A549 (cell line): ENCODE results near the gene RUNDC3A. TPM values are rescaled to one million over a fixed set of nuclear protein-coding genes. Genes with fewer than 3 reads are reported as not detected.
"Not testable (repeated sequence)": the region's sequence is repeated elsewhere in the genome, so short reads cannot be mapped to it uniquely, and the experiment has no call there.

Source experiments
- ATAC-seq, 2 experiments: fragments of 200-7000 bp in 1 of 2; fragments of >200 bp in 1 of 2; cut with Nextera tagmentation in 1 of 2; cut with Tn5 transposase in 1 of 2; 3 replicates each; pipeline versions ENCODE4 v1.8.0 to v1.9.1; 2018 to 2020; ENCODE audit warnings: mild to moderate bottlenecking in 1 of 2, moderate library complexity in 1 of 2
- CTCF ChIA-PET: fragments of 300-600 bp; sonication (Branson Sonifier 250); formaldehyde crosslinking; extraction: SDS; loops from one replicate; lab custom pipeline; 2021; ENCODE audit warnings: antibody characterized with exemption, inconsistent platforms; lab: Yijun Ruan, JAX
- POLR2A ChIA-PET: fragments of 350-600 bp; formaldehyde crosslinking; extraction: SDS; loops from one replicate; lab custom pipeline; 2021; ENCODE audit warnings: antibody characterized with exemption, inconsistent platforms; lab: Yijun Ruan, JAX
- DNase-seq, 2 experiments: peaks; one replicate each; pipeline versions ENCODE4 v3.0.0 to v3.0.0-alpha.2; 2011 to 2016; ENCODE audit warnings: low read depth in 1 of 2, low spot score in 1 of 2
- FAIRE-seq: peaks from 2 replicates; lab custom pipeline; 2011; peaks lifted over from hg19 to GRCh38; lab: Jason Lieb, UNC
- H3K27ac ChIP-seq, 2 experiments: fragments of >200 bp; sonication (Bioruptor Twin); formaldehyde crosslinking; 3 replicates each; pipeline ENCODE4 v1.5.1; 2016 to 2017
- H3K4me1 ChIP-seq: fragments of >200 bp; sonication (Bioruptor Twin); formaldehyde crosslinking; 3 replicates; pipeline ENCODE4 v1.6.1; 2016
- H3K4me2 ChIP-seq: fragments of >200 bp; sonication (Bioruptor Twin); formaldehyde crosslinking; 3 replicates; pipeline ENCODE4 v1.6.1; 2016
- H3K4me3 ChIP-seq: fragments of >200 bp; sonication (Bioruptor Twin); formaldehyde crosslinking; 3 replicates; pipeline ENCODE4 v1.5.1; 2016
- H3K9me3 ChIP-seq: fragments of >200 bp; sonication (Bioruptor Twin); formaldehyde crosslinking; 3 replicates; pipeline ENCODE4 v1.6.1; 2016
- ATOH8 ChIP-seq: fragments of 250-450 bp; sonication (Bioruptor Pico); IDR thresholded peaks from 2 replicates; pipeline ENCODE4 v1.5.0; 2020; ENCODE audit warnings: low read depth, mild to moderate bottlenecking, moderate library complexity
- CEBPB ChIP-seq, 2 experiments: fragments of >200 bp in 1 of 2; sonication (Bioruptor Twin) in 1 of 2; formaldehyde crosslinking in 1 of 2; IDR thresholded peaks; 2 replicates each; pipeline ENCODE4 v1.6.1; 2012 to 2016
- E2F6 ChIP-seq: IDR thresholded peaks from 2 replicates; pipeline ENCODE4 v1.6.1; 2012; ENCODE audit warnings: low read depth, borderline replicate concordance
- EHF ChIP-seq: fragments of 250-450 bp; sonication (Bioruptor Pico); IDR thresholded peaks from 2 replicates; pipeline ENCODE4 v1.5.0; 2020; ENCODE audit warnings: mild to moderate bottlenecking
- FOXS1 ChIP-seq: fragments of 250-450 bp; sonication (Bioruptor Pico); IDR thresholded peaks from 2 replicates; pipeline ENCODE4 v1.5.0; 2020; ENCODE audit warnings: mild to moderate bottlenecking, moderate library complexity
- HDAC2 ChIP-seq: fragments of 200-600 bp; sonication (generic); IDR thresholded peaks from 2 replicates; pipeline ENCODE4 v1.6.1; 2016
- HEYL ChIP-seq: fragments of 250-450 bp; sonication (Bioruptor Pico); IDR thresholded peaks from 2 replicates; pipeline ENCODE4 v1.8.0; 2021; ENCODE audit warnings: mild to moderate bottlenecking, moderate library complexity
- HOXB5 ChIP-seq: fragments of 250-450 bp; sonication (Bioruptor Pico); IDR thresholded peaks from 2 replicates; pipeline ENCODE4 v1.5.0; 2020; ENCODE audit warnings: mild to moderate bottlenecking, moderate library complexity
- JUNB ChIP-seq: fragments of >200 bp; sonication (Bioruptor Twin); formaldehyde crosslinking; IDR thresholded peaks from 2 replicates; pipeline ENCODE4 v1.6.1; 2016
- KDM1A ChIP-seq: fragments of 200-600 bp; sonication (generic); IDR thresholded peaks from 2 replicates; pipeline ENCODE4 v1.6.1; 2016; ENCODE audit warnings: low read depth, mild to moderate bottlenecking
- MAX ChIP-seq: IDR thresholded peaks from 2 replicates; pipeline ENCODE4 v1.6.1; 2012
- MAZ ChIP-seq: fragments of 150-350 bp; IDR thresholded peaks from 2 replicates; pipeline ENCODE4 v1.6.1; 2014; ENCODE audit warnings: antibody characterized with exemption, low read depth, low read length, borderline replicate concordance
- NFE2L2 ChIP-seq: fragments of 150-350 bp; conservative IDR thresholded peaks from 2 replicates; pipeline ENCODE4 v1.6.1; 2014; ENCODE audit warnings: low read length
- NPAS2 ChIP-seq: fragments of 250-450 bp; sonication (Bioruptor Pico); IDR thresholded peaks from 2 replicates; pipeline ENCODE4 v1.8.0; 2022; ENCODE audit warnings: mild to moderate bottlenecking, moderate library complexity, borderline replicate concordance
- NR3C1 ChIP-seq: fragments of >200 bp; sonication (Bioruptor Twin); formaldehyde crosslinking; IDR thresholded peaks from 3 replicates; pipeline ENCODE4 v1.6.1; 2017
- RAD21 ChIP-seq, 2 experiments: fragments of >200 bp in 1 of 2; sonication (Bioruptor Twin) in 1 of 2; formaldehyde crosslinking in 1 of 2; IDR thresholded peaks in 1 of 2; conservative IDR thresholded peaks in 1 of 2; 2 replicates in 1 of 2; 3 replicates in 1 of 2; pipeline ENCODE4 v1.6.1; 2012 to 2018; ENCODE audit warnings: inconsistent platforms in 1 of 2
- SMC3 ChIP-seq: fragments of >200 bp; sonication (Bioruptor Twin); formaldehyde crosslinking; IDR thresholded peaks from 3 replicates; pipeline ENCODE4 v1.6.1; 2018; ENCODE audit warnings: inconsistent platforms
- TFCP2L1 ChIP-seq: fragments of 250-450 bp; sonication (Bioruptor Pico); IDR thresholded peaks from 2 replicates; pipeline ENCODE4 v1.5.0; 2021; ENCODE audit warnings: mild to moderate bottlenecking
- ZC3H11A ChIP-seq: fragments of 450-650 bp; IDR thresholded peaks from 2 replicates; pipeline ENCODE4 v1.6.1; 2014; ENCODE audit warnings: antibody characterized with exemption, mild to moderate bottlenecking
- WGBS: methylation state at CpG from one replicate; pipeline ENCODE4 v1.1.6; 2017; ENCODE audit errors: missing lambda C conversion rate; 5-methylcytosine and 5-hydroxymethylcytosine counted together
- polyA plus RNA-seq, 4 experiments: library from polyadenylated mRNA; depleted of rRNA in 3 of 4; stranded (reverse); fragments of >200 nt; fragmentation: RNase III in 1 of 4; extraction: RNeasy Plus Mini Kit Qiagen cat#74134 plus additional on column Dnase treatment in 1 of 4; gene quantifications; 2 replicates in 3 of 4; 3 replicates in 1 of 4; pipeline ENCODE4 v1.2.3, GENCODE V29; 2011 to 2017

Gene RUNDC3A
- polyA plus RNA-seq, 2 of the 4 experiments (the other 2 are of a cell fraction), result 0.45 to 0.48 TPM

- TF ChIP-seq ATOH8 (CRISPR knock-in tag) (no peak), MAX (peak; percentile 99), HDAC2 (0 out of 2 replicates have a peak, but pooled peaks have one; percentile 49), CEBPB (IDR thresholded peaks at IDR 0.05) (no peak), HEYL (CRISPR knock-in tag) (no peak), JUNB (no peak), NPAS2 (peak; percentile 82), E2F6 (peak; percentile 88), SMC3 (peak; percentile 32; the same call in 1 of the 3 replicates), FOXS1 (CRISPR knock-in tag) (no peak), HOXB5 (CRISPR knock-in tag) (no peak), NFE2L2 (no peak), RAD21 (conservative IDR thresholded peaks at IDR 0.05 in 1 of 2, IDR thresholded peaks at IDR 0.05 in 1 of 2) (peak in 1 of 2 experiments; percentile 22; a peak in 1 of 5 replicates)
Observed at GRCh38 chr17:44326861-44327444, 18.6 kb downstream of the RUNDC3A start (continued).

GRCh38 chr17:44327715-44328449 lies 19.5 kb downstream of the RUNDC3A start:
- Histone ChIP-seq H3K4me1 (peaks cover 21% of the 10 kb centered on the region), H3K4me3 (no peak overlapping the region), H3K4me2 (no peak overlapping the region), H3K9me3 (no peaks in the 10 kb centered on the region), H3K27ac (no peak overlapping the region)
- ChIA-PET POLR2A (interaction anchor here (1.0 to 1.3 kb wide), 2 partner anchors 24 to 127 kb away, joined by 3 read pairs; no protein-coding TSS in a partner anchor), CTCF (interaction anchor here (0.9 to 14.1 kb wide), 11 partner anchors 10 to 125 kb away, joined by 3 to 327 read pairs (median 5); partner anchors contain the start of gene GRN)
- FAIRE-seq (no peak), ATAC-seq (no peak), DNase-seq (no peak)
- WGBS, result 82% methylated on average over 7 of the region's 7 CpGs
- TF ChIP-seq TFCP2L1 (CRISPR knock-in tag), result no peak
- TF ChIP-seq KDM1A, result peak; percentile 63; the same call in 1 of the 2 replicates
- no peak for TF ChIP-seq EHF (CRISPR knock-in tag)
- TF ChIP-seq NR3C1, result no peak
- no peak for TF ChIP-seq CEBPB (IDR thresholded peaks at IDR 0.05)
- no peak for TF ChIP-seq MAZ

- H3K4me2 ChIP-seq, H3K4me3 ChIP-seq, ATAC-seq, H3K9me3 ChIP-seq, POLR2A ChIA-PET, H3K27ac ChIP-seq: not testable (repeated sequence)
- peaks cover 14% of the 10 kb centered on the region for H3K4me1 ChIP-seq
- peak; percentile 56 for TF ChIP-seq ZC3H11A
- TF ChIP-seq, all 56 proteins: peak for 1; not testable (repeated sequence) for 55
- CTCF ChIA-PET, result interaction anchor here (0.6 to 13.6 kb wide), 11 partner anchors 11 to 308 kb away, joined by 3 to 327 read pairs (median 5); partner anchors contain the start of genes FAM171A2 and GRN
- FAIRE-seq, DNase-seq: not testable (repeated sequence)
- WGBS, result 87% methylated on average over 7 of the region's 7 CpGs
Observed at GRCh38 chr17:44329516-44329915, 21.1 kb downstream of the RUNDC3A start.

GRCh38 chr17:44330263-44330662 lies 21.9 kb downstream of the RUNDC3A start:
- H3K4me3 ChIP-seq, DNase-seq, H3K27ac ChIP-seq, ATAC-seq, H3K9me3 ChIP-seq, FAIRE-seq, H3K4me2 ChIP-seq: not testable (repeated sequence)
- WGBS, result 81% methylated on average over 5 of the region's 5 CpGs
- ChIA-PET POLR2A (interaction anchor here (0.6 to 1.5 kb wide), 2 partner anchors 15 kb away, joined by 4 read pairs; partner anchors contain the start of gene GRN), CTCF (interaction anchor here (0.6 to 13.6 kb wide), 37 partner anchors 12 to 344 kb away, joined by 3 to 327 read pairs (median 4); partner anchors contain the start of genes FAM171A2, GRN, RUNDC3A and TMUB2)
- H3K4me1 ChIP-seq, result peaks cover 14% of the 10 kb centered on the region
